Natural killer cell (primary cell): Measurements from ENCODE around the gene TTLL7. TPM values are rescaled to one million over a fixed set of nuclear protein-coding genes. Genes with fewer than 3 reads are reported as not detected.

Experiments
- ATAC-seq, 3 donors: fragments of 150-1000 bp in 2 of 3; fragments of 200-7000 bp in 1 of 3; cut with Tn5 transposase; 1 replicate in 1 of 3; 2 replicates in 2 of 3; pipeline ENCODE4 v1.10.0; 2021; ENCODE audit warnings: mild to moderate bottlenecking in 2 of 3, moderate library complexity in 2 of 3
- DNase-seq, 2 donors: peaks; one replicate each; pipeline versions ENCODE4 v3.0.0 to v3.0.0-alpha.2; 2013 to 2021; ENCODE audit warnings: mixed read lengths in 1 of 2
- H3K27ac ChIP-seq: one replicate; pipeline ENCODE4 v1.5.1; 2013; ENCODE audit warnings: mild to moderate bottlenecking, low read length
- H3K27me3 ChIP-seq: one replicate; pipeline ENCODE4 v1.6.1; 2013; ENCODE audit warnings: low read length; ENCODE audit not compliant: control insufficient read depth, insufficient read depth
- H3K36me3 ChIP-seq: one replicate; pipeline ENCODE4 v1.6.1; 2013; ENCODE audit warnings: low read length; ENCODE audit not compliant: control insufficient read depth, insufficient read depth
- H3K4me1 ChIP-seq: one replicate; pipeline ENCODE4 v1.6.1; 2013; ENCODE audit warnings: low read length; ENCODE audit not compliant: control insufficient read depth, insufficient read depth
- H3K4me3 ChIP-seq: one replicate; pipeline ENCODE4 v1.5.1; 2013; ENCODE audit warnings: low read length
- H3K9me3 ChIP-seq: one replicate; pipeline ENCODE4 v1.6.1; 2013; ENCODE audit warnings: low read length; ENCODE audit not compliant: control insufficient read depth, insufficient read depth
- H3K27ac Mint-ChIP-seq, 2 donors: one replicate each; pipeline ENCODE4 v1.8.0; 2022; ENCODE audit warnings: mild to moderate bottlenecking in 2 of 2, mixed read lengths in 2 of 2, moderate library complexity in 1 of 2
- H3K27me3 Mint-ChIP-seq, 2 donors: one replicate each; pipeline ENCODE4 v1.8.0; 2022; ENCODE audit warnings: low read depth in 2 of 2, mixed read lengths in 2 of 2
- H3K36me3 Mint-ChIP-seq: one replicate; pipeline ENCODE4 v1.8.0; 2022; ENCODE audit warnings: mixed read lengths
- H3K4me1 Mint-ChIP-seq, 2 donors: one replicate each; pipeline ENCODE4 v1.8.0; 2022; ENCODE audit warnings: mixed read lengths in 2 of 2
- H3K4me3 Mint-ChIP-seq: one replicate; pipeline ENCODE4 v1.8.0; 2022; ENCODE audit warnings: mild to moderate bottlenecking, moderate library complexity, mixed read lengths
- H3K9me3 Mint-ChIP-seq, 2 donors: one replicate each; pipeline ENCODE4 v1.8.0; 2022; ENCODE audit warnings: mixed read lengths in 2 of 2
- WGBS: methylation state at CpG from one replicate; pipeline ENCODE4 v1.1.7; 2013; ENCODE audit warnings: missing lambda C conversion rate; ENCODE audit not compliant: insufficient coverage; 5-methylcytosine and 5-hydroxymethylcytosine counted together
- intact Hi-C: fragments of 100-400 bp; cut with micrococcal nuclease; formaldehyde crosslinking; loops from one replicate; pipeline ENCODE4 v1.14.2; 2022
- total RNA-seq, 4 donors: library from RNA; stranded (reverse); fragments of 120-200 nt in 1 of 4; gene quantifications; one replicate each; pipeline versions ENCODE4 v1.2.3 to v1.2.4, GENCODE V29; 2013 to 2022
- TF ChIP-seq, protein P1 (sequence below): fragments of 200-600 bp; IDR thresholded peaks from one replicate; pipeline ENCODE4 v1.8.0; 2022; ENCODE audit warnings: antibody characterized with exemption

Gene TTLL7
- total RNA-seq, 3 donors from 2014 or later (not counting 1 experiment from before 2014, with no cell fraction given) = 0.21 to 4.4 (median 0.25) TPM

DNA sequence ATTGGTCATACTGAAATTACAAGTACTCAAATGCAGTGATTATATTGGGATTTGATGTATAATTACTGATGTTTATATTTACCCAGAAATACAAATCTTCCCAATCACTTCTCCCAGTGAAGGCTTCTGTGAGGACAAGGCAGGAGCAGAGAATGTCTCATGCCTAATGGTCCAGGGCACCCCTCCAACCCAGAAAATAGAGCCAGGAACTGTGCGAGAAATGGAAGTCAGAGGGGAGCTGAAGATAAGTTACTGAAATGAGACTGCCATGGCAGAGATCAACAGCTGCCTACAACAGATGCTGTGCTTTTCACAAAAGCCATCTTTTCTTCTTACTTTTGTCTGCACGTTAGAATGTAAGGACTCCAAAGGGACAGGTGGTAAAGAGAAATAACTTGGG is 171.2 kb downstream of the TTLL7 start:
- H3K4me3 ChIP-seq = no peak overlapping the region
- H3K27me3 ChIP-seq = no peaks in the 10 kb centered on the region
- Mint-ChIP-seq H3K4me1 (no peaks in the 10 kb centered on the region), H3K4me3 (no peak overlapping the region), H3K9me3 (peaks cover 0 to 7% of the 10 kb centered on the region in 2 donors), H3K36me3 (no peaks in the 10 kb centered on the region), H3K27me3 (peaks cover 0 to 6% of the 10 kb centered on the region in 2 donors), H3K27ac (no peak overlapping the region)
- H3K27ac ChIP-seq = no peak overlapping the region
- no peaks in the 10 kb centered on the region for H3K9me3 ChIP-seq
- H3K4me1 ChIP-seq = no peaks in the 10 kb centered on the region
- TF ChIP-seq, protein P1, sequence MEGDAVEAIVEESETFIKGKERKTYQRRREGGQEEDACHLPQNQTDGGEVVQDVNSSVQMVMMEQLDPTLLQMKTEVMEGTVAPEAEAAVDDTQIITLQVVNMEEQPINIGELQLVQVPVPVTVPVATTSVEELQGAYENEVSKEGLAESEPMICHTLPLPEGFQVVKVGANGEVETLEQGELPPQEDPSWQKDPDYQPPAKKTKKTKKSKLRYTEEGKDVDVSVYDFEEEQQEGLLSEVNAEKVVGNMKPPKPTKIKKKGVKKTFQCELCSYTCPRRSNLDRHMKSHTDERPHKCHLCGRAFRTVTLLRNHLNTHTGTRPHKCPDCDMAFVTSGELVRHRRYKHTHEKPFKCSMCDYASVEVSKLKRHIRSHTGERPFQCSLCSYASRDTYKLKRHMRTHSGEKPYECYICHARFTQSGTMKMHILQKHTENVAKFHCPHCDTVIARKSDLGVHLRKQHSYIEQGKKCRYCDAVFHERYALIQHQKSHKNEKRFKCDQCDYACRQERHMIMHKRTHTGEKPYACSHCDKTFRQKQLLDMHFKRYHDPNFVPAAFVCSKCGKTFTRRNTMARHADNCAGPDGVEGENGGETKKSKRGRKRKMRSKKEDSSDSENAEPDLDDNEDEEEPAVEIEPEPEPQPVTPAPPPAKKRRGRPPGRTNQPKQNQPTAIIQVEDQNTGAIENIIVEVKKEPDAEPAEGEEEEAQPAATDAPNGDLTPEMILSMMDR = no peak
- ATAC-seq (no peak), DNase-seq (no peak)
- H3K36me3 ChIP-seq = no peaks in the 10 kb centered on the region
- WGBS = 100% methylated on average over 1 of the region's 2 CpGs
- intact Hi-C loops = no loop called here

DNA sequence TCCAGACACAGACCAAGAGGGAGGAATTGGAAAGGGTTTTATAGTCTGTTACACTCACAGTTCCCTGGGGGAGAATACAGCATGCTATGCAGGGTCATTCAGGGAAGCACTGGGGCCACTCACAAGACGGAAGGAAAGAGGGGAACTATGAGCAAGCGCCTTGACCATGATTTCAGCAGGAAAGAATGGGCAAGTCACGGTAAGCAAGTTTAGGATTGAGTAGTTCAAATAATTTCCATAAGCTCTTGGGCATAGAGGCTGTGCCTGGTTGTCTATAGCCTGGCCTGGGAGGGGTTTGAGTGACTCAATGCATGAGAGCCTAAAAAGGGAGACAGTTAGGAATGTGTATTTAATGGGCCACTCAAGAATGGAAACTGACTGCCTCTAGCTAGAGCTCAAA is 176.7 kb downstream of the TTLL7 start:
- TF ChIP-seq, protein P1 = no peak
- Mint-ChIP-seq H3K36me3 (no peaks in the 10 kb centered on the region), H3K9me3 (peaks cover 0 to 9% of the 10 kb centered on the region in 2 donors), H3K27ac (no peak overlapping the region), H3K4me3 (no peak overlapping the region), H3K4me1 (no peaks in the 10 kb centered on the region), H3K27me3 (peaks cover 0 to 2% of the 10 kb centered on the region in 2 donors)
- no peak overlapping the region for H3K4me3 ChIP-seq
- ATAC-seq (no peak), DNase-seq (no peak)
- no peak overlapping the region for H3K27ac ChIP-seq
- WGBS = 88% methylated on average over 3 of the region's 3 CpGs
- intact Hi-C loops = no loop called here
- no peaks in the 10 kb centered on the region for H3K9me3 ChIP-seq
- H3K27me3 ChIP-seq = no peaks in the 10 kb centered on the region
- H3K4me1 ChIP-seq = no peaks in the 10 kb centered on the region
- no peaks in the 10 kb centered on the region for H3K36me3 ChIP-seq

DNA sequence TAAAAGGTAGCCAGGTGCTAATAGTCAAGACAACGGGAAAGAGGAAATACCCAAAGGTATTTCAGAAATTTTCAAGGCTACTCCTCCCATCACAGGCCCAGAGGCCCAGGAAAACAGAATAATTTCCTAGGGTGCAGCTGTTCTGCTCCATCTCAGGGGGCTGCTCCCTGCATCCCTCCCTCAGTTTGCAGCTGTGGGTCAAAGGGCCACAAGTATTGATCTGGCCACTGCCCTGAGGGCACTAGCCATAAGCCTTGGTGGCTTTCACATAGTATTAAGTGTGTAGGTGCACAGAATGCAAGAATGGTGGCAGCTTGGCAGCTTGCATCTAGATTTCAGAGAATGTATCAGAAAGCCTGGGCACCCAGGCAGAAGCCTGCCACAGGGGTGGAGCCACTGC is 179.5 kb downstream of the TTLL7 start:
- H3K27me3 ChIP-seq = no peaks in the 10 kb centered on the region
- ATAC-seq (no peak), DNase-seq (no peak)
- TF ChIP-seq, protein P1 = no peak
- Mint-ChIP-seq H3K36me3 (no peaks in the 10 kb centered on the region), H3K27me3 (peaks cover 0 to 2% of the 10 kb centered on the region in 2 donors), H3K27ac (no peak overlapping the region), H3K4me3 (no peak overlapping the region), H3K4me1 (no peaks in the 10 kb centered on the region), H3K9me3 (peaks cover 0 to 9% of the 10 kb centered on the region in 2 donors)
- no peak overlapping the region for H3K4me3 ChIP-seq
- intact Hi-C loops = no loop called here
- H3K4me1 ChIP-seq = no peaks in the 10 kb centered on the region
- no peaks in the 10 kb centered on the region for H3K9me3 ChIP-seq
- WGBS = 73% methylated on average over 1 of the region's 1 CpG
- no peaks in the 10 kb centered on the region for H3K36me3 ChIP-seq
- no peak overlapping the region for H3K27ac ChIP-seq

DNA sequence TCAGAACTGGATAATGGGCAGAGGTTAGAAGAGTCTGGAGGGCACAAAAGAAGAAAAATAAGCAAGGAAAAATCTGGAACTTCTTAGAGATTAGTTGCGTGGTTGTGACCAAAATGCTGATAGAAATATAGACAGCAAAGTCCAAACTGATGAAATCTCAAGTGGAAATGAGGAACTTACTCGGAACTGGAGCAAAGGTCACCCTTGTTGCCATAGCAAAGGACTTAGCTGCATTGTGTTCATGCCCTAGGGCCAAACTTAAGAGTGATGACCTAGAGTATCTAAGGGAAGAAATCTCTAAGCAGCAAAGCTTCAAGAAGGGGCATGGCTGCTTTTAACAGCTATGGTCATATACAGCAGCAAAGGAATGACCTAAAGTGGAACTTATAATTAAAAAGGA is 180.0 kb downstream of the TTLL7 start:
- intact Hi-C loops = no loop called here
- WGBS = 67% methylated on average over 2 of the region's 2 CpGs
- Histone ChIP-seq H3K9me3 (no peaks in the 10 kb centered on the region), H3K36me3 (no peaks in the 10 kb centered on the region), H3K4me1 (no peaks in the 10 kb centered on the region), H3K4me3 (no peak overlapping the region), H3K27me3 (no peaks in the 10 kb centered on the region), H3K27ac (no peak overlapping the region)
- Mint-ChIP-seq H3K27ac (no peak overlapping the region), H3K4me3 (no peak overlapping the region), H3K27me3 (peaks cover 0 to 2% of the 10 kb centered on the region in 2 donors), H3K4me1 (no peaks in the 10 kb centered on the region), H3K9me3 (peaks cover 0 to 9% of the 10 kb centered on the region in 2 donors), H3K36me3 (no peaks in the 10 kb centered on the region)
- ATAC-seq = peak in 2 of 3 donors; percentile 18 to 48
- no peak for DNase-seq
- TF ChIP-seq, protein P1 = no peak
